ENCODE data around the gene ASB9.
"Not testable (repeated sequence)": the region's sequence is repeated elsewhere in the genome, so short reads cannot be mapped to it uniquely, and the experiment has no call there.

The ASB9 gene

DNA sequence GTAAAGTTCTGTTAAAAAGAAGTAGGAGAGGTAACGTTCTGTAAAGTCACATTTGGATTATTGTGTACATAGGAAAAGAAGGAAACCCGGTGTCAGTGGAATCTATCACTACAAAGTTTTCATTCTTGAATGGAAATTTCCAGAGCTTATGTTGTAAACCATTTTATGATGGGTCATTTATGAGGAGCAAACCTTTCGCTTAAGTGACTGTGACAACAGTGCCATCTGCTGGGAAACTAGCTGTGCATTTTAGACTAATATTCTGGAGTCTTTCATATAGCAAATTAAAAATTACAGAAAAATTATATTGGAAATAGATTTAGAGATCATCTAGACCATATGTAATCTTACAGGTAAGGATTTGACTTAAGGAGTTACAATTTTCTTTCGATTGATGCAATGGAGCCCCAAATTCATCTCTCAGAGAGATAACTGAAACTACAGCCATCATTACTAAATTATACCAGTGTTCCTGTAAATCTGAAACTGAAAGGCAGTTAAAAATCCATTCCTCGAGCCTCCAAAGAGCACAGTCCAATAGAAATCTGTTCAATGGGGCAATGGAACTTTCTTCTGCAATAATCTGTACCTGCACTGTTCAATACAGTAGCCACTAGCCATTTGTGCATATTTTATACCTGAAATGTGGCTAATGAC lies 26.9 kb downstream of the ASB9 start:
- DNase-seq (ENCODE audit: low read depth in 3 of 3), result peak in 2 of 3 experiments; percentile 7 to 22

DNA sequence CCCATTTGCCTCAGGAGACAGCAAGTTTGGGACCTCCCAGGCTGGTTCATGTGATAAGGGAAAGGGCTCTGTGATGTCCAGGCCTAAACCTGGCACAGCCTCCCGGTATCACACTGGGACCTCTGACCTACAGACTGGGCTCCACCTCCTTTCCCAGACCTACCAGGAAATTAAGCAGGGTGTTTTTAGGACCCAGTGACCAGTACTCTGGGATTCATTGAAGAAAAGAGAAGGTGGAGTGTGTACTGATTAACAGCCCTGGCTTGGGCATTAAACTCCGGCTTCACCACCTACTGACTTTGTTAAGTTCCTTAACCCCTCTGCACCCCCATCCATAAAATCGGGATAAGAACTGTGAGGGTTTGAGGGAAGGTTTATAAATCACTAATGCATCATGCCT lies 28.6 kb downstream of the ASB9 start:
- no peak for DNase-seq (ENCODE audit: low read depth in 3 of 3)

- DNase-seq (ENCODE audit: low read depth in 3 of 3), result no peak
Observed at GRCh38 chrX:15240414-15240813, 29.5 kb downstream of the ASB9 start.

DNA sequence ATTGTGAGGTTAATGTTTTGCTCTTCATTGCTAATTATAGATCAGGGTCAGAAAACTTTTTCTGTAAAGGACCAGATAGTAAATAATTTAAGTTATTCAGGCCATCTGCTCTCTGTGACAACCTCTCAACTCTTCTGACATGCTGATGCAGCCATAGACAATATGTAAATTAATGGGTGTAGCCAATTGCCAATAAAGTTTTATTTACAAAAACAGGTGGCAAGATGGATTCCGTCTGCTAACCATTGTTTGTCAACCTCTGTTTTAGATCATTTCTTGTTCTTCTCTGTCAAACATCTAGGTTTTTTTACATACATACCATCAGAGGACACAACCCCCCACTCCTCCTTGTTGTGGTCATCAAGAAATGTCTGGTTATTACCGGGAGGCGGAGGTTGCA lies 33.7 kb downstream of the ASB9 start:
- DNase-seq (ENCODE audit: low read depth in 3 of 3), result no peak

- no peak for DNase-seq (ENCODE audit: low read depth in 3 of 3)
Observed at GRCh38 chrX:15235001-15235400, 34.9 kb downstream of the ASB9 start.

DNA sequence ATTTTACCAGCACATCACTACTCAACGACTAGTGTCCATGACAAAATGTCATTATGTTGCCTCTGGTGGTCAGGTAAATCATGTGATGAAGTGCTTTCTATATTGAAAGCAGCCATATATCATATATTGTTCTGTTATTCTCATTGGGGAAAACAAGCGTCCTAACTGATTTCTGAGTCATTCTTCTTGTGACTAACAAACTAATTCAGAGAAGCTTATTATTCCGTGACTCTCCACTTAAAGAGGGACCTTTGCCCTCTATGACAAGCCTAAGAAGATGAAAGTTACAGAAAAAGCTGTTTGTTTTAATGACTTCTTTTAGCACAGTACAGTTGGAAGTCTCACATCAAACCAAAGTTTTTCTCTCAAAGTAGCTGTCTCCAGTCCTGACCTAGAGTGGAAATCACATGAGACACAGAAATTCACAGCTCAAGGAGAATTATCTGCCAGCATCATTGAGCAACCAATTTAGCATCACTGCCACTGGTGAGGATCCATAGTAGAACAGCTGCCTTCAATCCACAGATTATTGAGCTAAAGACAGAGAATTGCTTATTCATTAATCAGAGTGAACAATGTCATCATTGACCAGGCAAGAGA lies 36.4 kb downstream of the ASB9 start:
- DNase-seq (ENCODE audit: low read depth in 3 of 3), result no peak

- no peak for DNase-seq (ENCODE audit: low read depth in 3 of 3)
Observed at GRCh38 chrX:15224747-15225146, 45.1 kb downstream of the ASB9 start.

DNA sequence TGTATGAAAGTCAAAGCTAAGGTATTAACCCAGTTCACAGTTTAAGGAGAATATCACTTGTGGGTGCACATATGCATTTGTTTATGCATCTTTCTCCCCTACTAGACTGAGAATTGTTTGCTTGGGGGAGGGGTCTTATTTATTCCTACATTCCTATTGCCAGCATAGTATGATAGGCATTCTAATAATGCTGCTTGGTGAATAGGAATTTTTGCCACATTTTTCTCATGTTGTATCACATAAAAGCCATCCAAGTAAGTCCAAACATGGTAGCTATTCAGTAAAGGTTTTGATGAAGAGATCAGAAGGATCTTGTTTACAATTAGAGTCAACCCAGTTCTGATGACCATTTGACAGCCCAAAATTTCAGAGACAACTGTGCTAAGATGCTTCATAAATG lies 48.6 kb downstream of the ASB9 start:
- no peak for DNase-seq (ENCODE audit: low read depth in 3 of 3)

DNA sequence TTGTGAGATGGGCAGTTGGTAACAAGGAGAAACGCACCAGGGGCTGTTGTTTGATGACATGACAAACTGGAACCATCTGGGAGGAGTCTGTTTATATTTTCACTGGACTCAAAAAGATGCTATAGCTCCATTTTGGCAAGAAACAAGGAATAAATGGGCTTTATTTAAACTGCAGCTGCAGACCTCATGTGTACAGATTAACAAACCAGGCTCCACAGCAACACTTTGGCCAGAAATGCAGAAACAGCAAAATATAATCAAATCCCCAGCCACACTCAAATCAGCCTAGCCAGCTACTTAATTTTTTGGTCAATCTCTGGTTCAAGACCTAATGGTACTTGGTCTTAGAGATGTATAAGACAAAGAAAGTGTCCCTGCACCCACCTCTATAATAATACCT lies 52.7 kb downstream of the ASB9 start:
- DNase-seq (ENCODE audit: low read depth in 3 of 3), result no peak

DNA sequence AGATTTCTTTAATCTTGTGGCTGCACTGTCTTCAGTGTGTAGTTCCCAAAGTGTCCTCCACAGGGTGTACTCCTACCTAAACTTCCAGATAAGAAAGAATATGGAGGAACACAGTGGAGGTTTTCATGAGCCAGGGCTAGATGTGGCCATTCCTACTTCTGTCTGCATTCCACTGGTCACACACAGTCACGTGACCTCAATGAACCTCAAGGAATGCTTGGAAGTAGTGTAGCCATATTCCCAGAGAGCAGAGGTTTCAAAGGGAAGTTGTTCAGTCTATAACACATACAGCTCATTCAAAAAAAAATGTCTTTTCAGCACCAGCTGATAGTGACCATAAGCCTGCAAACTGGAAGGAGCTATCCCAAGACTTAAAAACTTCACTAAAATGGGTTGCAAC lies 53.6 kb downstream of the ASB9 start:
- DNase-seq (ENCODE audit: low read depth in 3 of 3), result no peak

- no peak for DNase-seq (ENCODE audit: low read depth in 3 of 3)
Observed at GRCh38 chrX:15215366-15215765, 54.5 kb downstream of the ASB9 start.

DNA sequence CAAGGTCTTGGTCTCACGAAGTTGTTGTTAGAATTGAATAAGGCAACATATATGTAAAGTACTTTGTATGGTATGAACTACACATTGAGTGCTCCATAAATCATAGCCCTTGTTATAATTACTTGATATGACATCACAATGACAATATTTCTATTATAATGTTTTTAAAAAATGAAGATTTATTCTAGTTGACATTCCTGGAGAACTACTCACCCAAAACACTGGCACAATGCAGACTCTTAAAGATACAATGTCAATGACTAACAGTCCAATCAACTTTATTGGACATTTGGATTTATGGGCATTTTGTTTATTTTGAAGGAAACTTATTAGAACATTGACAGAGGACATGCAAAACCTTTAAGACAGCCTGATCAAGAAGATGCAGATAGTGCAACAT lies 55.3 kb downstream of the ASB9 start:
- no peak for DNase-seq (ENCODE audit: low read depth in 3 of 3)

DNA sequence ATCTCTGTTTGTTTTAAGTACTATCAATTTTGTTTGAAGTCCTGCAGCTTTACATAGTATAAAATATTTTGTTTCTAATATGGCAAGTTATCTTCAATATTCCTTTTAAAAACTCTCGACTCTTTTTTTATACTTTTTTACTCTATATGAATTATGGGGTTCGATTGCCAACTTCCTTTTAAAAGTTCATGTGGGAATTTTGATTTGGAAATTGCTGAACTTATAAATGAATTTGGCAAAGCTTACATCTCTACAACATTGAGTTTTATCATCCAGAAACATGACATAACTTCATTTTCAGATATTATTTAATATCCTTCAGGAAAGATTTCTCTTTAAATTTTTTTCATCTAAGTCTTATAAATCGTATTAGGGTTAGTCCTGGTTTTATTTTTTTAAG lies 60.8 kb downstream of the ASB9 start:
- no peak for DNase-seq (ENCODE audit: low read depth in 3 of 3)

DNA sequence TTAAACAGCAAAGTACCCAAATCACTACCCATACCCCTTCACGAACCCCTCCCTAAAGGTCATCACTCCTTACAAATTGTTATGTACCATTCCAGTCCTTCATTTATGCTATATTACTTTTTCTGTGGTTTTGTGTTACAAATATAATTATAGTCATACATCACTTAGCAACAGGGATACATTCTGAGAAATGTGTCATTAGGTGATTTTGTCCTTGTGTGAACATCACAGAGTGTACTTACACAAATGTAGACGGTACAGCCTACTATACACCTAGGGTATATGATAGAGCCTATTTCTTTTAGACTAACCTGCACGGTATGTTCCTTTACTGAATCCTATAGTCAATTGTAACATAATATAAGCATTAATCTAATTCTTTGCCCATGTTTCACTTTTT lies 61.9 kb downstream of the ASB9 start:
- DNase-seq (ENCODE audit: low read depth in 3 of 3), result no peak

GRCh38 chrX:15207384-15207783 lies 62.5 kb downstream of the ASB9 start:
- no peak for DNase-seq (ENCODE audit: low read depth in 3 of 3)

- DNase-seq (ENCODE audit: low read depth in 3 of 3), result no peak
Observed at GRCh38 chrX:15206306-15206705, 63.6 kb downstream of the ASB9 start.

- DNase-seq (ENCODE audit: low read depth in 3 of 3), result no peak
Observed at GRCh38 chrX:15204130-15204751, 65.6 kb downstream of the ASB9 start.

GRCh38 chrX:15203694-15204093 lies 66.2 kb downstream of the ASB9 start:
- DNase-seq (ENCODE audit: low read depth in 3 of 3), result no peak

GRCh38 chrX:15202454-15203177 lies 67.3 kb downstream of the ASB9 start:
- no peak for DNase-seq (ENCODE audit: low read depth in 3 of 3)

DNA sequence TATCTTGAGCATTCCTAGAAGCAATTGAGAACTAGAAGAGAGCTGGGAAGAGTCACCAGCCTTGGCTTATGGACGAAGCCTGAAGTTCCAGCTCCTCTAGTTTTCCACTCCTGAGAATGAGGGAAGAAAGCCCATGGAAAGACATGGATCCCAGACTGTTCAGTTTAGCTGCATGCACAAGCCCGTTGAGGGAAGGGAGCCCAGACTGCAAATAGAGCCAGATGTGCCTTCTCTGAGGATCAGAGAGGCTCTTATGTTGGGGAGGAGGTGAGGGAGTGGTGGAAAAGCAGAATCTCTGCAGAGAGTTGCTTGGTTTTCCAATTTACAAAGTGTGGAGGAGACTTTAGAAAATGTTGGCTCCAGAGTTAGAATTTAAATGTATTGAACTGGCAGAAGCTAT lies 69.0 kb downstream of the ASB9 start:
- no peak for DNase-seq (ENCODE audit: low read depth in 3 of 3)

- DNase-seq (ENCODE audit: low read depth in 3 of 3), result not testable (repeated sequence)
Observed at GRCh38 chrX:15198608-15199202, 71.2 kb downstream of the ASB9 start.

DNA sequence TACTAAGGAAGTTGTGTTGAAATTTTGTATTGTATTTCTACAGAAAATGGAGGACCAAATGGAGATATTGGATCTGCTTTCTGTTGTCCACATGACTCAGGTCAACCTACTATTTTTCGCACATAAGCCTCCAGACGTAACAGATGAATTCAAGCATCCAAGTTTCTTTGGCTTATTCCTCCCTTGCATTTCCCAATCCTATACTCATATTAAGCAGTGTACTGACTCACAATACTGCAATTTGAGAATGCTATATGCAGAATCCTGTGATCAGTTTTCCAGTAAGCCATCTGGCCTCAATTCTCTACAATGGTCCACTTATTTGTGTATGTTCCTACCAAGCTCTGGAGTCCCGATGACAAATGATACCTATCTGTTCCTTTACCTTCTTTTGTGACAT lies 75.7 kb downstream of the ASB9 start:
- DNase-seq (ENCODE audit: low read depth in 3 of 3), result no peak
